GM21367 (cell line): Measurements from ENCODE around the gene SPTBN2.
"Not testable (repeated sequence)": the region's sequence is repeated elsewhere in the genome, so short reads cannot be mapped to it uniquely, and the experiment has no call there.

Experiments
- ATAC-seq: cut with Tn5 transposase; IDR thresholded peaks from one replicate; pipeline ENCODE4 v1.9.1; 2021; ENCODE audit not compliant: unreplicated experiment

The SPTBN2 gene

GRCh38 chr11:66646828-66647227, 82.2 kb downstream of the SPTBN2 start:
- no peak for ATAC-seq

GRCh38 chr11:66643745-66644437, 85.1 kb downstream of the SPTBN2 start:
- ATAC-seq = no peak

- ATAC-seq = no peak
Measured at GRCh38 chr11:66641834-66642233, 87.2 kb downstream of the SPTBN2 start.

- ATAC-seq = not testable (repeated sequence)
Measured at GRCh38 chr11:66639814-66640340, 89.1 kb downstream of the SPTBN2 start.

- no peak for ATAC-seq
Measured at GRCh38 chr11:66639066-66639813, 89.8 kb downstream of the SPTBN2 start.

- peak; percentile 89 for ATAC-seq
Measured at GRCh38 chr11:66638177-66639065, 90.6 kb downstream of the SPTBN2 start, which contains the start of gene RBM4. Gene RBM4, plus strand, starts transcription at chr11:66638703. Its CDS starts 1,009 bp downstream, at chr11:66639712.

- no peak for ATAC-seq
Measured at GRCh38 chr11:66637557-66638176, 91.3 kb downstream of the SPTBN2 start.

GRCh38 chr11:66636411-66636810, 92.6 kb downstream of the SPTBN2 start:
- ATAC-seq = no peak
